Prostate gland (tissue), 2 donors: ENCODE data around the gene ACAD10. TPM values are rescaled to one million over a fixed set of nuclear protein-coding genes. Genes with fewer than 3 reads are reported as not detected.

ENCODE experiments used
- DNase-seq: peaks from one replicate; pipeline ENCODE4 v3.0.0-alpha.2; 2019; ENCODE audit warnings: low spot score
- H3K27ac ChIP-seq, 2 donors: fragments of 200-600 bp; sonication (generic); 2 replicates each; pipeline ENCODE4 v1.5.1; 2017 to 2019
- H3K27me3 ChIP-seq: fragments of 200-600 bp; sonication (generic); replicated peaks from 2 replicates; pipeline ENCODE4 v1.5.1; 2019; ENCODE audit not compliant: insufficient read depth
- H3K36me3 ChIP-seq, 2 donors: fragments of 200-600 bp; sonication (generic); 1 replicate in 1 of 2; 2 replicates in 1 of 2; pipeline versions ENCODE4 v1.5.1 to v1.8.1; 2017 to 2019
- H3K4me1 ChIP-seq: fragments of 200-600 bp; sonication (generic); replicated peaks from 2 replicates; pipeline ENCODE4 v1.5.1; 2019
- H3K4me3 ChIP-seq, 2 donors: fragments of 200-600 bp; sonication (generic); 2 replicates each; pipeline ENCODE4 v1.5.1; 2017 to 2019
- H3K9me3 ChIP-seq: fragments of 200-600 bp; sonication (generic); 2 replicates; pipeline ENCODE4 v1.5.1; 2017
- POLR2A ChIP-seq: fragments of 450-650 bp; IDR thresholded peaks from one replicate; pipeline ENCODE4 v1.6.1; 2016; ENCODE audit warnings: antibody characterized with exemption, mild to moderate bottlenecking
- POLR2AphosphoS5 ChIP-seq: sonication (generic); formaldehyde crosslinking; IDR thresholded peaks from one replicate; pipeline ENCODE4 v1.6.1; 2017; ENCODE audit warnings: antibody characterized with exemption
- WGBS: methylation state at CpG from one replicate; pipeline ENCODE4 v1.1.5; 2018; 5-methylcytosine and 5-hydroxymethylcytosine counted together
- intact Hi-C: fragments of 100-400 bp; cut with DNase I; formaldehyde crosslinking; loops from one replicate; pipeline ENCODE4 v1.14.2; 2022
- total RNA-seq, 2 donors: library from RNA; depleted of rRNA; stranded (reverse); fragments of >200 nt; gene quantifications; one replicate each; pipeline ENCODE4 v1.1.0, GENCODE V29; 2016
- TF ChIP-seq, protein P1 (sequence below), 4 experiments: fragments of 200-600 bp in 2 of 4; fragments of 450-650 bp in 2 of 4; sonication (generic) in 2 of 4; IDR thresholded peaks; 1 replicate in 3 of 4; 2 replicates in 1 of 4; pipeline ENCODE4 v1.5.1; 2016 to 2019; ENCODE audit warnings: antibody characterized with exemption in 4 of 4, mild to moderate bottlenecking in 2 of 4, moderate library complexity in 2 of 4

ACAD10 gene
- total RNA-seq, 2 donors from 2014 or later = 36.8 to 37.5 TPM

DNA sequence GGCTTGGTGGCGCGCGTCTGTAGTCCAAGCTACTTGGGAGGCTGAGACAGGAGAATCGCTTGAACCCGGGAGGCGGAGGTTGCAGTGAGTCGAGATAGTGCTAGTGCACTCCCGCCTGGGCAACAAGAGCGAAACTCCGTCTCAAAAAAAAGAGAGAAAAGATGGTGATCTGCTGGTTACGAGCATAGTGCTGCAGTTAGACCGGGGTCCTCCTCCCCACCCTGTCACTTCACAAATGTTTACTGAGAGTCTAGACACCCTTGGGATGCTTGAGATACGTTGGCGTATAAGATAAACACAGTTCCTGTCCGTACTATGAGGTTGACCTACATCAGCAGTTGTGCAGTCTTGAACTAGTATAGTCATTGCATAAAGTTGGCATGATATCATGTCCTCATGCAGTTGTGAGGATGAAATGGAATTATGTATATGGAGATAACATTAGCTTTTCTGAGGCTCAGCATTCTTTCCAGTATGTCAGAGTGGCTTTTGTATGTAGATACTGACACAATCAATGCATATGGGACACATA lies 787 bp downstream of the ACAD10 start:
- peak overlapping the region; percentile 97 to 99 for H3K4me3 ChIP-seq
- no peaks in the 10 kb centered on the region for H3K4me1 ChIP-seq
- H3K27me3 ChIP-seq = no peaks in the 10 kb centered on the region
- H3K36me3 ChIP-seq = peaks cover 0 to 3% of the 10 kb centered on the region in 2 donors
- peak overlapping the region; percentile 81 to 83 for H3K27ac ChIP-seq
- WGBS = 17% methylated on average over 15 of the region's 15 CpGs
- DNase-seq = no peak
- TF ChIP-seq POLR2A (no peak), POLR2AphosphoS5 (no peak)
- TF ChIP-seq, protein P1, sequence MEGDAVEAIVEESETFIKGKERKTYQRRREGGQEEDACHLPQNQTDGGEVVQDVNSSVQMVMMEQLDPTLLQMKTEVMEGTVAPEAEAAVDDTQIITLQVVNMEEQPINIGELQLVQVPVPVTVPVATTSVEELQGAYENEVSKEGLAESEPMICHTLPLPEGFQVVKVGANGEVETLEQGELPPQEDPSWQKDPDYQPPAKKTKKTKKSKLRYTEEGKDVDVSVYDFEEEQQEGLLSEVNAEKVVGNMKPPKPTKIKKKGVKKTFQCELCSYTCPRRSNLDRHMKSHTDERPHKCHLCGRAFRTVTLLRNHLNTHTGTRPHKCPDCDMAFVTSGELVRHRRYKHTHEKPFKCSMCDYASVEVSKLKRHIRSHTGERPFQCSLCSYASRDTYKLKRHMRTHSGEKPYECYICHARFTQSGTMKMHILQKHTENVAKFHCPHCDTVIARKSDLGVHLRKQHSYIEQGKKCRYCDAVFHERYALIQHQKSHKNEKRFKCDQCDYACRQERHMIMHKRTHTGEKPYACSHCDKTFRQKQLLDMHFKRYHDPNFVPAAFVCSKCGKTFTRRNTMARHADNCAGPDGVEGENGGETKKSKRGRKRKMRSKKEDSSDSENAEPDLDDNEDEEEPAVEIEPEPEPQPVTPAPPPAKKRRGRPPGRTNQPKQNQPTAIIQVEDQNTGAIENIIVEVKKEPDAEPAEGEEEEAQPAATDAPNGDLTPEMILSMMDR (IDR thresholded peaks at IDR 0.05) = no peak
- intact Hi-C loops = no loop called here
- H3K9me3 ChIP-seq = no peaks in the 10 kb centered on the region

- Histone ChIP-seq H3K27ac (no peak overlapping the region), H3K36me3 (peaks cover 0 to 3% of the 10 kb centered on the region in 2 donors), H3K27me3 (no peaks in the 10 kb centered on the region), H3K4me1 (no peaks in the 10 kb centered on the region), H3K9me3 (no peaks in the 10 kb centered on the region), H3K4me3 (no peak overlapping the region)
- TF ChIP-seq POLR2A (no peak), POLR2AphosphoS5 (no peak)
- TF ChIP-seq, protein P1 (IDR thresholded peaks at IDR 0.05) = no peak
- 53% methylated on average over 2 of the region's 2 CpGs for WGBS
- no peak for DNase-seq
- intact Hi-C loops = no loop called here
Observed at GRCh38 chr12:111687255-111687654, 1.4 kb downstream of the ACAD10 start.

DNA sequence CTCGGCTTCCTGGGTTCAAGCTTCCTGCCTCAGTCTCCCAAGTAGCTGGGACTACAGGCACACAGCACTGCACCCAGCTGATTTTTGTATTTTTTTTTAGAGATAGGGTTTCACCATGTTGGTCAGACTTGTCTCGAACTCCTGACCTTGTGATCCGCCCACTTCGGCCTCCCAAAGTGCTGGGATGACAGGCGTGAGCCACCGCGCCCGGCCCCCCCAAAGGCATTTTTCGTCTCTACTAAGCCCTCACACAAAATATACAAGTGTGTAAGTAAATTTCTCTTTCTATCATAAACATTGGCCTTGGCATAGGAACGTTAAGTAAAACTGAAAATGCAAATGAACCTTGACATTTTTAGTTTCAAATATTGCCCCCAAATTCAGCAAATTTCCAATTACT lies 2.1 kb downstream of the ACAD10 start:
- intact Hi-C loops = no loop called here
- TF ChIP-seq, protein P1 (IDR thresholded peaks at IDR 0.05) = no peak
- TF ChIP-seq POLR2A (no peak), POLR2AphosphoS5 (no peak)
- no peak overlapping the region for H3K4me3 ChIP-seq

DNA sequence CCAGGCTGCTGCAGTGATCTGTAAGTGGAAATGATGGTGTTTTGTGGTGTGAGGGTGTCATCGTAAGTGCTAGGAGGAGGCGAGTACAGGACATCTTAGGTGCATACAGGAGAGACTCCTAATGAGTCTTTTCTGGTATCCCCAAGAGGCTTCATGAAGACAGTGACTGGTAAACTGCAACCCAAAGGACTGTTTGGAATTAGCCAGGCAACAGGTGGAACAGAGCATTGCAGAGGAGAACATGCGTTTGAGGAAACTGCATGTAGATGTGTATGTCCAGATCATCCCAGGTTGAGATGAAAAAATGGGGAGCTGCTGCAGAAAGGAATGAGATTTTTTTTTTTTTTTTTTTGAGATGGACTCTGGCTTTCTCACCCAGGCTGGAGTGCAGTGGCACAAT lies 5.4 kb downstream of the ACAD10 start:
- Histone ChIP-seq H3K4me3 (no peak overlapping the region), H3K36me3 (peaks cover 0 to 8% of the 10 kb centered on the region in 2 donors), H3K4me1 (no peaks in the 10 kb centered on the region), H3K27me3 (no peaks in the 10 kb centered on the region), H3K27ac (no peak overlapping the region), H3K9me3 (no peaks in the 10 kb centered on the region)
- WGBS = 95% methylated on average over 3 of the region's 3 CpGs
- intact Hi-C loops = no loop called here
- TF ChIP-seq POLR2A = no peak
- no peak for DNase-seq

More for the DNA sequence above, 2.1 kb downstream of the ACAD10 start:
- Histone ChIP-seq H3K9me3 (no peaks in the 10 kb centered on the region), H3K27ac (no peak overlapping the region), H3K27me3 (no peaks in the 10 kb centered on the region), H3K36me3 (peaks cover 0 to 3% of the 10 kb centered on the region in 2 donors), H3K4me1 (no peaks in the 10 kb centered on the region)
- no peak for DNase-seq
- WGBS = 89% methylated on average over 10 of the region's 10 CpGs

- Histone ChIP-seq H3K9me3 (no peaks in the 10 kb centered on the region), H3K4me3 (no peak overlapping the region), H3K27ac (no peak overlapping the region), H3K36me3 (peaks cover 0 to 8% of the 10 kb centered on the region in 2 donors), H3K4me1 (no peaks in the 10 kb centered on the region), H3K27me3 (no peaks in the 10 kb centered on the region)
- no peak for DNase-seq
- intact Hi-C loops = no loop called here
- WGBS = 89% methylated on average over 15 of the region's 15 CpGs
- TF ChIP-seq, protein P1 (IDR thresholded peaks at IDR 0.05) = no peak
- TF ChIP-seq POLR2AphosphoS5 (no peak), POLR2A (no peak)
Observed at GRCh38 chr12:111692575-111693210, 6.8 kb downstream of the ACAD10 start.
